Endothelial cell of umbilical vein (primary cell): ENCODE data around the gene ARHGEF37. TPM values are rescaled to one million over a fixed set of nuclear protein-coding genes. Genes with fewer than 3 reads are reported as not detected.

ENCODE experiments used
- BruUV-seq: library from RNA; stranded (reverse); fragments of 400-500 nt; replicated peaks from 2 replicates; lab custom pipeline; 2021; lab: Mats Ljungman, UMichigan
- CTCF ChIA-PET: fragments of 300-600, 350-600 bp; sonication (Branson Sonifier 250); formaldehyde crosslinking; loops from one replicate; lab custom pipeline; 2021; ENCODE audit warnings: antibody characterized with exemption, inconsistent platforms; lab: Charles Lee
- POLR2A ChIA-PET: fragments of 300-600, 350-600 bp; sonication (Branson Sonifier 250); formaldehyde crosslinking; loops from one replicate; lab custom pipeline; 2021; ENCODE audit warnings: antibody characterized with exemption, inconsistent platforms; lab: Charles Lee
- DNase-seq: peaks from one replicate; pipeline ENCODE4 v3.0.0-alpha.2; 2011; ENCODE audit warnings: low read depth, low spot score
- FAIRE-seq: peaks from 2 replicates; lab custom pipeline; 2011; peaks lifted over from hg19 to GRCh38; lab: Jason Lieb, UNC
- H2AFZ ChIP-seq: 2 replicates; pipeline ENCODE4 v1.6.0; 2012; ENCODE audit warnings: low read depth, low read length, control low read depth, inconsistent platforms
- H3K27ac ChIP-seq: 2 replicates; pipeline ENCODE4 v1.5.1; 2011; ENCODE audit warnings: low read depth, mild to moderate bottlenecking, control low read depth, low read length, moderate library complexity; ENCODE audit not compliant: insufficient read depth
- H3K27me3 ChIP-seq, 2 experiments: 2 replicates each; pipeline versions ENCODE4 v1.6.0 to v1.6.1; 2011; ENCODE audit warnings: low read length in 2 of 2, mixed read lengths in 1 of 2; ENCODE audit not compliant: control insufficient read depth in 2 of 2, insufficient read depth in 2 of 2
- H3K36me3 ChIP-seq, 2 experiments: 2 replicates in 1 of 2; 3 replicates in 1 of 2; pipeline ENCODE4 v1.5.1; 2011; ENCODE audit warnings: low read length in 2 of 2, mild to moderate bottlenecking in 1 of 2, moderate library complexity in 1 of 2; ENCODE audit not compliant: control insufficient read depth in 2 of 2, insufficient read depth in 2 of 2; ENCODE audit errors: extremely low read depth in 1 of 2
- H3K4me1 ChIP-seq: 3 replicates; pipeline ENCODE4 v1.5.1; 2011; ENCODE audit warnings: mild to moderate bottlenecking, low read length; ENCODE audit not compliant: control insufficient read depth, insufficient read depth; ENCODE audit errors: extremely low read depth
- H3K4me2 ChIP-seq: 2 replicates; pipeline ENCODE4 v1.6.1; 2011; ENCODE audit warnings: low read length, control low read depth, mixed read lengths; ENCODE audit not compliant: insufficient read depth
- H3K4me3 ChIP-seq, 3 experiments: fragments of 200-600 bp in 1 of 3; sonication (generic), shearing (Covaris generic) in 1 of 3; replicated peaks in 1 of 3; 2 replicates each; pipeline ENCODE4 v1.5.1; 2011 to 2016; ENCODE audit warnings: control low read depth in 3 of 3, low read length in 3 of 3, mild to moderate bottlenecking in 2 of 3, inconsistent platforms in 1 of 3, low read depth in 1 of 3, moderate library complexity in 1 of 3; ENCODE audit not compliant: insufficient read depth in 1 of 3
- H3K79me2 ChIP-seq: 2 replicates; pipeline ENCODE4 v1.6.0; 2012; ENCODE audit warnings: low read length, inconsistent platforms; ENCODE audit not compliant: control insufficient read depth, insufficient read depth
- H3K9ac ChIP-seq: replicated peaks from 2 replicates; pipeline ENCODE3; 2011; ENCODE audit warnings: low read length, control low read depth; ENCODE audit not compliant: insufficient read depth; ENCODE audit errors: extremely low read depth
- H3K9me1 ChIP-seq: replicated peaks from 3 replicates; pipeline ENCODE4 v1.6.0; 2011; ENCODE audit warnings: mild to moderate bottlenecking, low read length; ENCODE audit not compliant: control insufficient read depth, insufficient read depth; ENCODE audit errors: extremely low read depth
- H3K9me3 ChIP-seq: replicated peaks from 2 replicates; pipeline ENCODE4 v1.5.1; 2012; ENCODE audit warnings: low read length, inconsistent platforms; ENCODE audit not compliant: control insufficient read depth, insufficient read depth
- H4K20me1 ChIP-seq: replicated peaks from 2 replicates; pipeline ENCODE3; 2011; ENCODE audit warnings: mild to moderate bottlenecking, low read length; ENCODE audit not compliant: control insufficient read depth, insufficient read depth; ENCODE audit errors: extremely low read depth
- CTCF ChIP-seq, 2 donors: IDR thresholded peaks; 1 replicate in 1 of 2; 2 replicates in 1 of 2; pipeline ENCODE4 v1.5.1; 2011; ENCODE audit warnings: low read length in 2 of 2, mild to moderate bottlenecking in 2 of 2, moderate library complexity in 2 of 2, control low read depth in 1 of 2, inconsistent platforms in 1 of 2, low read depth in 1 of 2; ENCODE audit not compliant: insufficient read depth in 1 of 2; ENCODE audit errors: extremely low read depth in 1 of 2
- EZH2 ChIP-seq: IDR thresholded peaks from 2 replicates; pipeline ENCODE4 v1.6.1; 2012; ENCODE audit warnings: borderline replicate concordance, low read depth, mild to moderate bottlenecking, moderate library complexity, low read length, inconsistent platforms; ENCODE audit not compliant: severe bottlenecking
- FOS ChIP-seq: IDR thresholded peaks from 2 replicates; pipeline ENCODE4 v1.6.1; 2011; ENCODE audit warnings: mild to moderate bottlenecking, low read length, moderate library complexity, borderline replicate concordance; ENCODE audit not compliant: insufficient read depth
- GATA2 ChIP-seq: IDR thresholded peaks from 2 replicates; pipeline ENCODE4 v1.7.0; 2011; ENCODE audit warnings: low read depth, mild to moderate bottlenecking, moderate library complexity, mixed read lengths, low read length; ENCODE audit not compliant: insufficient read length, insufficient read depth
- JUN ChIP-seq: IDR thresholded peaks from 2 replicates; pipeline ENCODE4 v1.6.1; 2011; ENCODE audit warnings: borderline replicate concordance, low read depth; ENCODE audit not compliant: insufficient read length, insufficient read depth
- MAX ChIP-seq: IDR thresholded peaks from 2 replicates; pipeline ENCODE4 v1.6.1; 2011; ENCODE audit not compliant: insufficient read depth, insufficient read length
- MYC ChIP-seq: IDR thresholded peaks from one replicate; pipeline ENCODE4 v1.6.1; 2011; ENCODE audit warnings: mild to moderate bottlenecking, low read depth, low read length
- POLR2A ChIP-seq: IDR thresholded peaks from 2 replicates; pipeline ENCODE4 v1.6.1; 2012; ENCODE audit warnings: low read depth, mild to moderate bottlenecking, control low read depth, low read length
- POLR2AphosphoS5 ChIP-seq: IDR thresholded peaks from 2 replicates; pipeline ENCODE4 v1.6.1; 2012; ENCODE audit warnings: low read depth, mild to moderate bottlenecking, control low read depth, low read length, moderate library complexity; ENCODE audit not compliant: insufficient read depth
- dilution Hi-C: fragments of 300-500 bp; cut with MboI; formaldehyde crosslinking; loops from one replicate; pipeline ENCODE4 v1.15.0; 2019; ENCODE audit warnings: low sequenced_read_pairs; ENCODE audit not compliant: extremely low pct_ligation_motif_present
- intact Hi-C: fragments of 100-400 bp; cut with micrococcal nuclease; formaldehyde crosslinking; loops from one replicate; pipeline ENCODE4 v1.10.0; 2022
- polyA plus RNA-seq, 4 experiments: library from polyadenylated mRNA; depleted of rRNA in 3 of 4; stranded (reverse) in 3 of 4; unstranded in 1 of 4; fragments of >200 nt; gene quantifications; 2 replicates each; pipeline versions ENCODE4 v1.2.1 to v1.2.3, GENCODE V29; 2011 to 2012; ENCODE audit warnings: missing spikeins in 1 of 4
- total RNA-seq: library from RNA; stranded (reverse); gene quantifications from 2 replicates; pipeline ENCODE4 v1.2.3, GENCODE V29; 2021

ARHGEF37 gene
- total and polyA plus RNA-seq, 2 donors (not counting 3 experiments of a cell fraction or from before 2014, with no cell fraction given), result 4.9 to 7.0 TPM

DNA sequence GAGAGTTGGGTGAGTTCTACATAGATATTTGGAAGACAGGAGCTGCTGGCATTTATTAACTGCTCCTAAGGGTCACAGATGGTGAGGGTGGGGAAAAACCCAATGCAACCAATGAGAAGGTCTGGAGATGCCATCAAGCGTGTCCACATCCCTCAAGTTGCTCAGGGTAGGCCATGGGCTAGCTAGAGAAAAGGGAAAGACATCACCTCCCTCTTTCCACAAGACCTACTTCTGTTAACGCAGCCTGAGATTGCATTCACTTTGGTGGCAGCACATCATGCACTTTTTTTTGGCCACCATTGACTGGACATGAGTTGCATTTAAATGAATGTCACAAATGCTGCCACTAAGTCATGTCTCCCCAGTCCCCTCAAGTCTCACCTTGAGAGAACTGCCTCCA lies 71.4 kb downstream of the ARHGEF37 start:
- Histone ChIP-seq H2AFZ (no peak overlapping the region), H3K4me3 (no peak overlapping the region), H3K9me1 (no peaks in the 10 kb centered on the region), H3K27ac (no peak overlapping the region), H3K27me3 (peaks cover 2 to 3% of the 10 kb centered on the region in 2 experiments), H3K4me2 (no peak overlapping the region), H3K36me3 (no peaks in the 10 kb centered on the region), H3K4me1 (no peaks in the 10 kb centered on the region), H3K9ac (no peak overlapping the region), H3K79me2 (no peaks in the 10 kb centered on the region), H4K20me1 (no peaks in the 10 kb centered on the region), H3K9me3 (no peaks in the 10 kb centered on the region)
- ChIA-PET POLR2A (no interaction called here), CTCF (interaction anchor here (1.1 to 2.1 kb wide), 4 partner anchors 15 to 181 kb away, joined by 3 to 12 read pairs (median 4); no protein-coding TSS in a partner anchor)
- no peak for FAIRE-seq
- intact Hi-C loops, result no loop called here
- no peak for TF ChIP-seq EZH2
- TF ChIP-seq GATA2, result no peak
- no TSS peak for BruUV-seq
- DNase-seq, result no peak
- dilution Hi-C loops, result no loop called here

DNA sequence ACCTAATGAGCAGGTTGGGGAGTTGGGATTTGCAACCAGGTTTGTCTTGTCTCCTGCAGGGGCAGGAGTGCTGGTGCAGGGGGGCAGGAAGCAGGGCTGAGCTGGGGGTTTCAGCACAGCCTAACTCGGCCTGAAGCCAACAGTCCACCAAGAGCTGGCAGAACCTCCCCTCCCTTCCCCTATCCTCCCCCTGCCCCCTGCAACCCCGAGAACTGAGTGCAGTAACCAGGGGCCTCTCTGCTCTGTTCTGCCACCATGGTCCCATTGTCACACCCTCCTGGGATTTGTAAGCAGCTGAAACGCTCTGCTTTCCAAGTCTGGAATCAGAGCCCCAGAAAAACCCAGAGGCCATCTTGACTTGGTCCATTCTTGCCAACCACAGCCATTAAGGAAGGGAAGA lies 72.9 kb downstream of the ARHGEF37 start:
- no peaks in the 10 kb centered on the region for H3K4me1 ChIP-seq
- no peaks in the 10 kb centered on the region for H3K9me3 ChIP-seq
- no peak for FAIRE-seq
- DNase-seq, result no peak
- no peaks in the 10 kb centered on the region for H3K36me3 ChIP-seq
- H3K9me1 ChIP-seq, result no peaks in the 10 kb centered on the region
- no peak overlapping the region for H2AFZ ChIP-seq
- H3K79me2 ChIP-seq, result no peaks in the 10 kb centered on the region
- H3K9ac ChIP-seq, result no peak overlapping the region
- no peak overlapping the region for H3K27ac ChIP-seq
- intact Hi-C loops (no loop called here), dilution Hi-C loops (no loop called here)
- H3K4me2 ChIP-seq, result no peak overlapping the region
- ChIA-PET POLR2A (no interaction called here), CTCF (interaction anchor here (0.8 to 1.0 kb wide), 3 partner anchors 13 to 174 kb away, joined by 3 to 5 read pairs (median 4); no protein-coding TSS in a partner anchor)
- no peak overlapping the region for H3K4me3 ChIP-seq
- TF ChIP-seq JUN, result no peak
- TF ChIP-seq FOS, result no peak
- TF ChIP-seq EZH2, result no peak
- TF ChIP-seq MYC, result no peak
- no peak for TF ChIP-seq CTCF (IDR thresholded peaks at IDR 0.05; ENCODE audit: extremely low read depth in 1 of 2, insufficient read depth in 1 of 2, low read depth in 1 of 2, low read length in 2 of 2)
- TF ChIP-seq POLR2AphosphoS5, result no peak
- no peak for TF ChIP-seq POLR2A
- TF ChIP-seq MAX, result no peak
- TF ChIP-seq GATA2, result no peak
- peaks cover 3 to 7% of the 10 kb centered on the region in 2 experiments for H3K27me3 ChIP-seq
- BruUV-seq, result no TSS peak
- H4K20me1 ChIP-seq, result no peaks in the 10 kb centered on the region
